ENCODE measurements around the gene ACADVL.
A peak's percentile ranks its signal among the peaks of the same experiment; 100 is the strongest.

ACADVL gene

GRCh38 chr17:7224110-7224509 is 4.4 kb downstream of the ACADVL start:
- TF ChIP-seq SUZ12 (IDR thresholded peaks at IDR 0.05; ENCODE audit: extremely low read depth, insufficient read depth, insufficient read length) (no peak), YY1 (IDR thresholded peaks at IDR 0.05; ENCODE audit: insufficient read depth, insufficient read length) (no peak)
- Histone ChIP-seq H3K4me3 (ENCODE audit: insufficient read length, low read depth) (no peak overlapping the region), H3K36me3 (ENCODE audit: insufficient read depth, insufficient read length, low read length) (peaks cover 81% of the 10 kb centered on the region), H3K27me3 (ENCODE audit: insufficient read depth, insufficient read length) (no peaks in the 10 kb centered on the region), H3K9ac (ENCODE audit: insufficient read length, low read depth) (no peak overlapping the region), H3K9me3 (ENCODE audit: insufficient read depth, low read length) (no peaks in the 10 kb centered on the region), H3K4me1 (ENCODE audit: insufficient read depth, insufficient read length) (peaks cover 22% of the 10 kb centered on the region)
- no peak for DNase-seq (ENCODE audit: low read depth, low spot score)

GRCh38 chr17:7224661-7225111 is 4.9 kb downstream of the ACADVL start:
- TF ChIP-seq SUZ12 (IDR thresholded peaks at IDR 0.05; ENCODE audit: extremely low read depth, insufficient read depth, insufficient read length) (no peak), YY1 (IDR thresholded peaks at IDR 0.05; ENCODE audit: insufficient read depth, insufficient read length) (no peak), ZNF274 (IDR thresholded peaks at IDR 0.05; ENCODE audit: low read depth, low read length) (no peak)
- H3K9ac ChIP-seq (ENCODE audit: insufficient read length, low read depth) = no peak overlapping the region
- H3K4me3 ChIP-seq (ENCODE audit: insufficient read length, low read depth) = no peak overlapping the region
- no peak for DNase-seq (ENCODE audit: low read depth, low spot score)
- H3K27me3 ChIP-seq (ENCODE audit: insufficient read depth, insufficient read length) = no peaks in the 10 kb centered on the region
- H3K4me1 ChIP-seq (ENCODE audit: insufficient read depth, insufficient read length) = peaks cover 20% of the 10 kb centered on the region
- H3K9me3 ChIP-seq (ENCODE audit: insufficient read depth, low read length) = no peaks in the 10 kb centered on the region
- peaks cover 87% of the 10 kb centered on the region for H3K36me3 ChIP-seq (ENCODE audit: insufficient read depth, insufficient read length, low read length)

DNA sequence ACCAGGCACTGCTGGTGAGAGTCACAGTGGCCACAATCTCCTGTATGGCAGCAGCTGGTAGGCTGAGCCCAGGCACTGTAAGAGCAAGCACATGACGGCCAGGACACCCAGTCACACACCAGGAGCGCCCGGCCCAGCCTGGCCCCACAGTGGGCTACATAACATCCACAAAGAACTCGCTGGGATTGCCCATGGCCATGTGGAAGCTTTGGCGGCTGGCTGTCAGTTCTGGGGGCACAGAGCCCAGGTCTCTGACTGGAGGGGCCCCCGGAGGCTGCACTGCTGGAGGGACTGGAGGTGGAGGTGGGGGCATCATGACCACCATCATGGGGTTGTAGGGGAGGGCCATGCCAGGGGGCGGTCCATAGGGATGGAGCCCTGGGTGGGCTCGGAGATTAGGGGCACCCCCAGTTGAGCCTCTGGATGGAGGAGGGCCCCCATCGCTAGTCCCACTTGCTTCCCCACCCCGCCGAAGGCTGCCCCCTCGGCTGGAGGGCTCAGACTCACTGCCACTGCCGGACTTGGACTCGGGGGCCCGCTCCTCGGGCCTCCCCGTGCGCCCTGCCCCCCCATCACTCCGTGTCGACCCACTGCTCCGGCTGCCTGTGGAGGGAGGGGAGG is 6.1 kb downstream of the ACADVL start:
- Histone ChIP-seq H3K27me3 (ENCODE audit: insufficient read depth, insufficient read length) (no peaks in the 10 kb centered on the region), H3K9me3 (ENCODE audit: insufficient read depth, low read length) (no peaks in the 10 kb centered on the region), H3K9ac (ENCODE audit: insufficient read length, low read depth) (no peak overlapping the region), H3K4me3 (ENCODE audit: insufficient read length, low read depth) (no peak overlapping the region), H3K36me3 (ENCODE audit: insufficient read depth, insufficient read length, low read length) (peaks cover 96% of the 10 kb centered on the region), H3K4me1 (ENCODE audit: insufficient read depth, insufficient read length) (peaks cover 20% of the 10 kb centered on the region)
- TF ChIP-seq ZNF274 (IDR thresholded peaks at IDR 0.05; ENCODE audit: low read depth, low read length) (no peak), YY1 (IDR thresholded peaks at IDR 0.05; ENCODE audit: insufficient read depth, insufficient read length) (no peak), SUZ12 (IDR thresholded peaks at IDR 0.05; ENCODE audit: extremely low read depth, insufficient read depth, insufficient read length) (no peak)
- DNase-seq (ENCODE audit: low read depth, low spot score) = no peak

GRCh38 chr17:7226721-7227710 is 7.3 kb downstream of the ACADVL start:
- peaks cover 89% of the 10 kb centered on the region for H3K36me3 ChIP-seq (ENCODE audit: insufficient read depth, insufficient read length, low read length)
- TF ChIP-seq ZNF274 (IDR thresholded peaks at IDR 0.05; ENCODE audit: low read depth, low read length) (no peak), SUZ12 (IDR thresholded peaks at IDR 0.05; ENCODE audit: extremely low read depth, insufficient read depth, insufficient read length) (no peak), YY1 (IDR thresholded peaks at IDR 0.05; ENCODE audit: insufficient read depth, insufficient read length) (no peak)

DNA sequence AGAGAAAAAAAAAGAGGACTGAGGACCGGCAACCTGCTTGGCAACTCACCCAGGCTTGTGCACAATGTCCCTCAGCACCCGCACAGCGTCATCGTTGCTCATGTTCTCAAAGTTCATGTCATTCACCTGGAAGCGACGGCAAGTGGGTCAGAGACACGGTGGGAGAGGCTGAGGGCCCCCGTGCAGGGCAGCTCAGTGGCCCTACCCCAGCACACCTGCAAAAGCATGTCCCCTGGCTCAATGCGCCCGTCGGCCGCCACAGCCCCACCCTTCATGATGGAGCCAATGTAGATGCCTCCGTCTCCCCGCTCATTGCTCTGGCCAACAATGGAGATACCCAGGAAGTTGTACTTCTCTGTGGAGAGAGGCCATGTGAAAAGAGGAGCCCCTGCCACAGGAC is 9.2 kb downstream of the ACADVL start:
- H3K4me1 ChIP-seq (ENCODE audit: insufficient read depth, insufficient read length) = peaks cover 8% of the 10 kb centered on the region
- no peaks in the 10 kb centered on the region for H3K9me3 ChIP-seq (ENCODE audit: insufficient read depth, low read length)
- no peak overlapping the region for H3K9ac ChIP-seq (ENCODE audit: insufficient read length, low read depth)
- H3K27me3 ChIP-seq (ENCODE audit: insufficient read depth, insufficient read length) = no peaks in the 10 kb centered on the region
- no peak for DNase-seq (ENCODE audit: low read depth, low spot score)
- no peak overlapping the region for H3K4me3 ChIP-seq (ENCODE audit: insufficient read length, low read depth)
- peaks cover 69% of the 10 kb centered on the region for H3K36me3 ChIP-seq (ENCODE audit: insufficient read depth, insufficient read length, low read length)
- TF ChIP-seq YY1 (IDR thresholded peaks at IDR 0.05; ENCODE audit: insufficient read depth, insufficient read length) (no peak), ZNF274 (IDR thresholded peaks at IDR 0.05; ENCODE audit: low read depth, low read length) (no peak), SUZ12 (IDR thresholded peaks at IDR 0.05; ENCODE audit: extremely low read depth, insufficient read depth, insufficient read length) (no peak)

More at GRCh38 chr17:7226721-7227710, 7.3 kb downstream of the ACADVL start:
- Histone ChIP-seq H3K4me1 (ENCODE audit: insufficient read depth, insufficient read length) (peaks cover 15% of the 10 kb centered on the region), H3K9me3 (ENCODE audit: insufficient read depth, low read length) (no peaks in the 10 kb centered on the region), H3K9ac (ENCODE audit: insufficient read length, low read depth) (no peak overlapping the region), H3K27me3 (ENCODE audit: insufficient read depth, insufficient read length) (no peaks in the 10 kb centered on the region), H3K4me3 (ENCODE audit: insufficient read length, low read depth) (no peak overlapping the region)
- no peak for DNase-seq (ENCODE audit: low read depth, low spot score)

GRCh38 chr17:7229504-7229903 is 9.8 kb downstream of the ACADVL start:
- Histone ChIP-seq H3K9ac (ENCODE audit: insufficient read length, low read depth) (no peak overlapping the region), H3K9me3 (ENCODE audit: insufficient read depth, low read length) (no peaks in the 10 kb centered on the region), H3K27me3 (ENCODE audit: insufficient read depth, insufficient read length) (no peaks in the 10 kb centered on the region), H3K36me3 (ENCODE audit: insufficient read depth, insufficient read length, low read length) (peaks cover 65% of the 10 kb centered on the region), H3K4me1 (ENCODE audit: insufficient read depth, insufficient read length) (peaks cover 6% of the 10 kb centered on the region), H3K4me3 (ENCODE audit: insufficient read length, low read depth) (no peak overlapping the region)
- DNase-seq (ENCODE audit: low read depth, low spot score) = no peak
- TF ChIP-seq ZNF274 (IDR thresholded peaks at IDR 0.05; ENCODE audit: low read depth, low read length) (no peak), YY1 (IDR thresholded peaks at IDR 0.05; ENCODE audit: insufficient read depth, insufficient read length) (no peak), SUZ12 (IDR thresholded peaks at IDR 0.05; ENCODE audit: extremely low read depth, insufficient read depth, insufficient read length) (no peak)

DNA sequence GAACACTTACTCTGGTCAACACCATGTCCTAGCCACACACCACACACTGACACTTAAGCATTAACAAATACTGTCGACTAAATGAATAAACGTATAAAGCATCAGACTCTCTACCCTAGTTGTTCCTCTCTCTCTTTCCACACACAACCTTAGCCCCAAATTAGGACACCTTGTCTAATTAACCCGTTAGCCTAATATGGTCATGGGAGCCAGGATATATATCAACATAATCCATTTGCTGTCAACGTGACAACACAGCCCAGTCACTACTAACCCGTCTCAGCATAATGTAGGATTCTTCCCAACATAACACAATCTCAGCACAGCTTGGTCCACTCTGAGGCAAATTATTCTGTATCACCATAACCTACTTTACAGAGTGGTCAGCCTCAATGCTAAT is 12.4 kb downstream of the ACADVL start:
- H3K4me3 ChIP-seq (ENCODE audit: insufficient read length, low read depth) = peak overlapping the region; percentile 26

More for the DNA sequence above, 12.4 kb downstream of the ACADVL start:
- no peak overlapping the region for H3K9ac ChIP-seq (ENCODE audit: insufficient read length, low read depth)
- no peaks in the 10 kb centered on the region for H3K27me3 ChIP-seq (ENCODE audit: insufficient read depth, insufficient read length)
- DNase-seq (ENCODE audit: low read depth, low spot score) = no peak
- no peak for TF ChIP-seq ZNF274 (IDR thresholded peaks at IDR 0.05; ENCODE audit: low read depth, low read length)
- no peak for TF ChIP-seq YY1 (IDR thresholded peaks at IDR 0.05; ENCODE audit: insufficient read depth, insufficient read length)
- TF ChIP-seq SUZ12 (IDR thresholded peaks at IDR 0.05; ENCODE audit: extremely low read depth, insufficient read depth, insufficient read length) = no peak
- H3K9me3 ChIP-seq (ENCODE audit: insufficient read depth, low read length) = no peaks in the 10 kb centered on the region
- H3K36me3 ChIP-seq (ENCODE audit: insufficient read depth, insufficient read length, low read length) = peaks cover 65% of the 10 kb centered on the region
- peaks cover 10% of the 10 kb centered on the region for H3K4me1 ChIP-seq (ENCODE audit: insufficient read depth, insufficient read length)

All from NT2/D1 (cell line).